ENCODE measurements around the gene GKN1.
A peak's percentile ranks its signal among the peaks of the same experiment; 100 is the strongest.

The GKN1 gene

DNA sequence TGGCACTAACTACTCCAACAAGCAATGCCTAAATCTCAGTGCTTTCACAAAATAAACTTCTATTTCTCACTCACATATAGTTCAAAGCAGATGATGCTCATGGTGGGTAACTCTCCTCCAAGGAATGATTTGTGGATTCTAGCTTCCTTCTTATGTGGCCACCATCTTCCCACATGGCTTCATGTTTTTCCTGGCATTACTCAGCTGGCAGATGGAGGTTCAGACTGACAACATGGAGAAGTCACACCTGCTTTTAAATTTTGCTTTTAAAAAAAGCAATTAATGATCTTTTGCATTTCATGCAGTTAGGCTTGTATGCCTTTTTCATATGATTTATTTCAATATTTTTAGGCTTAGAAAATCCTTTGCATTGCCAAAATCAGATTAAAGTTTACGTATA lies 15.4 kb upstream of the GKN1 start:
- no peak for DNase-seq (ENCODE audit: low read depth in 2 of 2)

- DNase-seq (ENCODE audit: low read depth in 2 of 2) = no peak
Measured at GRCh38 chr2:68961380-68961779, 13.1 kb upstream of the GKN1 start.

DNA sequence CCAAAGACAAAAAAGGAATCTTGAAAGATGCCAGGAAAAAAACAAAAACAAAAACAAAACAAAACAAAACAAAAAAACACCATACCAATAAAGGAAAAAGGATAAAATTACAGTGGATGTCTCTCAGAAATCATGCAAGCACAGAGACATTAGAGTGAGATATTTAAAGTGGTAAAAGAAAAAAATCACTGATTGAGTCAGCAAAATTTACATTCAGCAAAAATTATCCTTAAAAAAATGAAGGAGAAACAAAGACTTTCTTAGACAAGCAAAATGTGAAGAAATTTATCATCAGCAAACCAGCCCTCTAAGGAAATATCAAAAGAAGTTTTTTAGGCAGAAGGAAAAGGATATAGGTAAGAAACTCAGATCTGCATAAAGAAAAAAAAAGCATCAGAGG lies 10.2 kb upstream of the GKN1 start:
- no peak for DNase-seq (ENCODE audit: low read depth in 2 of 2)

DNA sequence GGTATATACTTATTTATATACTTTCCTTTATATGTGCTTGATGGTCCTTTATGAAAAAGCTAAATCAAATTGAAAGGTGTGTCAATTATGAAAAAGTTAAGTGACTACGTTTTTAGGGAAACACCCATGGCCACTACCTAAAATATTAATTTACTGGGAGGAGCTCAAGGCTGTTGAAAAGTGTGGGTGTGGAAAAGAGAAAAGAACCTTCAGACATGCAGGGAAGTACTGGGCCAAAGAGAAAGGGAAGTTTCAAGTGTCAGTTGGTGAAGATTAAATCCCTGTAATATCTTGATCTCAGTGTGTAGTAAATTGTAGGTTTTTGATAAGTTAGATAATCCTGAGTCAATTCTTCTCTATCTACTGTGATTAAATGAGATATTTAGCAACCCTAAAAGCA lies 6.2 kb upstream of the GKN1 start:
- no peak for DNase-seq (ENCODE audit: low read depth in 2 of 2)

DNA sequence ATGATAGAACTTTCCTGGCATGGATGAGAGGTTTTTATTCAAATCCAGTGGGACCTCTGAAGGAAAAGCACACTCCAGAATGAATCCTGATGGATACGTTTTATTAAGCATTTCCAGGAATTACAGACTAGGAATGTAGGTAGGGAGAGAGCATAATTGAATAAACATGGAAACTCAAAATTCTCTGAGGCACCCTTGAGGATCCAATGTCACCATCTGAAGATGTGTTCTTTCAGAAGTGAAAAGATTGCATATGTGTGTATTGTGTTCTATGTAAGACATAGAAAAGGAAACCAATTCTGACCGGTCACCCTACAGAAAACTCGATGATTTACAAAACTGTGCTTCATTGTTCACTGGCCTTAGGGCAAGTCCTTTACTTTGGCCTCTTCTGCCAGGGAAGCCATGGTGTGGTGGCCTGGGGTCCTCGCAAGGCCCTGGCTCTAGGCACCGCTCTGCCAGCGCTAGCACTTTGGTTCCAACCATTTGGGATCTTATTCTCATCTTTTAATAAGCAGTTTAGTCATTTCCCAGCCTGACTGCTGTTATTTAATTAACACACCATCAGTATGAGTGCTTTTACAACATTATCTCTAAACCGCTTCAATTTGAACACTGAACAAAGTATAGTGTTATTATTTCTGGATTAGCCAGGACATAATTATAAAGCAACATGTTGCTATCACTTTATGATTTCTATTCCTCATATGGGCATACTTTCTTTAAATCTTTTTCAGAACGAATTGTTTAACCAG lies 4.5 kb upstream of the GKN1 start:
- DNase-seq (ENCODE audit: low read depth in 2 of 2) = no peak

DNA sequence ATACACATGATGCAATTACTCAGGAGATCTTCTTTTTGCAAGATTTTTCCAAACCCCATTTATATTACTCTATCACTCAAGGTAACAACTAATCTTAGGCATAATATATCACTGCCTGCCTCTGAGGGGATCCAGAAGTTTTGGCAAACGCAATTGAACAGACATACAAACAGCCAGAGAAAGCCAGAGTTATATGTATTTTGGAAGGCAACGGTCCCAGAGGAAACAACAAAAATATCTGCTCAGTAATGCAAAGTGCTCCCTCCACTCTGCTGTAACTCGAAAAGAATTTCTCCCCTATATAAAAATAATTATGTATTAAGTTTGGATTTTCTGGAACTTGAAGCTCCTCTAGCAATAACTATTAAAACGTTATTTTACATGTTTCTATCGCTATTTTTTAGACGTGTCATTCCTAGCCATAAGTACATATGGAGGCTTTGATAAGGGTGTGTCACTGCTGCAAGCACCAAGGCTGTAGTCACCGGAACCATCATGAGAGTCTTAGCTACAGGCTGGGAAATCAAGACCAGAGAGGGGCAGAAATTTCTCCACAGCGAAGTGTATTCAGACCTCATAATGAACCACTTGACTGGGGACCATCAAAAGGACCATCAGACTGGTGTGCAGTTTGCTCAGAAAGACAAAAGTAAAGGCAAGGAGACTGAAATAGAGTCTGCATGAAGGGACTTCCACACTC lies 3.7 kb upstream of the GKN1 start:
- DNase-seq (ENCODE audit: low read depth in 2 of 2) = peak in 1 of 2 experiments; percentile 14

- DNase-seq (ENCODE audit: low read depth in 2 of 2) = peak; percentile 91
Measured at GRCh38 chr2:68971591-68972231, 2.7 kb upstream of the GKN1 start.

- DNase-seq (ENCODE audit: low read depth in 2 of 2) = no peak
Measured at GRCh38 chr2:68974946-68975665, 670 bp downstream of the GKN1 start.

DNA sequence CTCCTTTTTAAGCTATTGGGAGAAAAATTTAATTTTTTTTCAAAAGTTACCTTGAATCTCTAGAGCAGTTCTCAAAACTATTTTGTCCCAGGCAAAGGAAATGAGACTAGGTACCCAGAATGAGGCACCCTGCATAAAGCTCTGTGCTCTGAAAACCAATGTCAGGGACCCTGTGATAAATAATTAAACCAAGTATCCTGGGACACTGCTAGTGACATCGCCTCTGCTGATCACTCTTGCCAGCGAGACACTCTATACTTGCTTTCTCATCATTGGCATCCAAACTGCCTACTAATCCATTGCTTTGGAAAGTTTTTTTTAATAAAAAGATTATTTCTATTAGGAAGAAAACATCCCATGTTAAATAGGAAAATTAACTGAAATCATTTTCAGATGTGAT lies 1.4 kb downstream of the GKN1 start:
- no peak for DNase-seq (ENCODE audit: low read depth in 2 of 2)

DNA sequence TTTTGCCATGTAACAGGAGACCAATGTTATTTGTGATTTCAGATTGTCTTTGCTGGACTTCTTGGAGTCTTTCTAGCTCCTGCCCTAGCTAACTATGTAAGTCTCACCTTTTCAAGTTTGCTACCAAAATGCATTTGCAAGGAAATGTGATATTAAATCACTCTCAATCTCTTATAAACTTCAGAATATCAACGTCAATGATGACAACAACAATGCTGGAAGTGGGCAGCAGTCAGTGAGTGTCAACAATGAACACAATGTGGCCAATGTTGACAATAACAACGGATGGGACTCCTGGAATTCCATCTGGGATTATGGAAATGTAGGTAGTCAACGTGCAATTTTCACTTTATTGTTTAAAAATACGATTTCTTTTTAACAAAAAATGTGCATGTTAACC lies 3.0 kb downstream of the GKN1 start:
- no peak for DNase-seq (ENCODE audit: low read depth in 2 of 2)

GRCh38 chr2:68978098-68978497 lies 3.7 kb downstream of the GKN1 start:
- no peak for DNase-seq (ENCODE audit: low read depth in 2 of 2)

GRCh38 chr2:68980956-68981355 lies 6.5 kb downstream of the GKN1 start:
- DNase-seq (ENCODE audit: low read depth in 2 of 2) = no peak

GRCh38 chr2:68987021-68987503 lies 12.6 kb downstream of the GKN1 start:
- DNase-seq (ENCODE audit: low read depth in 2 of 2) = no peak

- DNase-seq (ENCODE audit: low read depth in 2 of 2) = no peak
Measured at GRCh38 chr2:68989035-68989434, 14.6 kb downstream of the GKN1 start.

DNA sequence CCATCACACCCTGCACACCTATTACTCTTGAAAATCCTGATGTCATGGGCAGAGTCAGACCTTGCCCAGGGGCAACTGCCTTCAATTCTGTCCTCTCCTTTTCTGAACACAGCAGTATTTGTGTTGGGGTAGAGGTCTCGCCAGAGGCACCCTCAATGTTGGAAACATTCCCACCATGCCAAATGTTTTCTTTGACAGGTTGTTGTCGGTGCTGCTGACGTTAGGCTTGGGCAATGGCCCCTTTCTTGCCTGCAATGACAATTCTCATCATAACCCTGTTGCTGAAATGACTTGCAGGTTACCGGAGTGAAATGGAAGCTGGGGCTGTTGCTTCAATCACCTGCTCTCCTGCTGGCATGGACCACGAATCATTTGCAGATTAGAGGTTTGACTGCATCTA lies 17.9 kb downstream of the GKN1 start:
- DNase-seq (ENCODE audit: low read depth in 2 of 2) = no peak

- DNase-seq (ENCODE audit: low read depth in 2 of 2) = no peak
Measured at GRCh38 chr2:68992933-68993332, 18.5 kb downstream of the GKN1 start.

GRCh38 chr2:68993660-68994059 lies 19.2 kb downstream of the GKN1 start:
- no peak for DNase-seq (ENCODE audit: low read depth in 2 of 2)

DNA sequence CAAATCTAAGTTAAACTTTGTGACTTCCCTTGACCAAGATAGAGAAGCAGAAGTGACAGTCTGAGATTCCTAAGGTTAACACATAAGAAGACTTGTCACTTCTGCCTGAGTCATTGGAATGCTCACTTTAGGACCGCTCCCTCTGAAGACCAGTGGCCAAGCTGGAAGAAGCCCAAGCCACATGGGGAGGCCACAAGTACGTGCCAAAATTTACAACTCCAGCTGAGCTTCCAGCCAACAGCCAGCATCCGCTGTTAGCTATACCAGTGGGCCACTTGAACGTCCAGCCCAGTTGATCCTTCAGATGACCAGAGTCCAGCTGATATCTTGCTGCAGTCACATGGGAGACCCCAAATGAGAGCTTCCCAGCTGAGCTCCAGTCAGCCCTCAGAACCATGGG lies 20.4 kb downstream of the GKN1 start:
- DNase-seq (ENCODE audit: low read depth in 2 of 2) = peak in 1 of 2 experiments; percentile 46

- DNase-seq (ENCODE audit: low read depth in 2 of 2) = no peak
Measured at GRCh38 chr2:68995916-68996315, 21.5 kb downstream of the GKN1 start.

DNA sequence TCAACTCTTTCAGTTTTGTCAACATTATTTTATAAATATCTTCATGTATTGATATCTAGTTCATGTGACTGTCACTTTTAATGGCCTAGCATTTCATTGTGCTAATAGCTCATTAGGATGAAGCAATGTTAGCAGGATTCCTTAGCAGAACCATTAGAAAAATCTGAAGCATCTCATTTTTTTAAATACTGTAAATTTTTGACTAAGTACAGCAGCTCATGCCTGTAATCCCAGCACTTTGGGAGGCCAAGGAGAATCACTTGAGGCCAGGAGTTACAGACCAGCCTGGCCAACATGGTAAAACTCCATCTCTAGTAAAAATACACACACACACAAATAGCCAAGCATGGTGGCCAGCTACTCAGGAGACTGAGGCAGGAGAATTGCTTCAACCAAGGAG lies 23.0 kb downstream of the GKN1 start:
- no peak for DNase-seq (ENCODE audit: low read depth in 2 of 2)

DNA sequence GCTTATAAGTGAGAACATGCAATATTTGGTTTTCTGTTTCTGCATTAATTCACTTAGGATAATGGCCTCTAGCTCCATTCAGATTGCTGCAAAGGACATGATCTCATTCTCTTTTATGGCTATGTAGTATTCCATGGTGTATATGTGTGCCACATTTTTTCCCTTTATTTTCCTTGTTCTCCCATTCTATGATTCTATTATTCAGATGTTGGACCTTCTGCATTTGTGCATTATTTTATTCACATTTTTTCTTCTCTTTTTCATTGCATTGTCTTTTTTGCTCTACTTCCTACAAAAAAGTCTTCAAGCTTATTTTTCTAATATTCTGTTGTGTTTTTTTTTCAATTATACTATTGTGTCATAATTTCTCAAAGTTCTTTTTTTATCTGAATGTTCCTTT lies 27.4 kb downstream of the GKN1 start:
- no peak for DNase-seq (ENCODE audit: low read depth in 2 of 2)

GRCh38 chr2:69003731-69004130 lies 29.3 kb downstream of the GKN1 start:
- DNase-seq (ENCODE audit: low read depth in 2 of 2) = no peak

Data from fibroblast of skin of left quadriceps (primary cell).